Endothelial cell of umbilical vein (primary cell): ENCODE results near the gene WDR48. TPM values are rescaled to one million over a fixed set of nuclear protein-coding genes. Genes with fewer than 3 reads are reported as not detected.

ENCODE experiments used
- BruUV-seq: library from RNA; stranded (reverse); fragments of 400-500 nt; replicated peaks from 2 replicates; lab custom pipeline; 2021; lab: Mats Ljungman, UMichigan
- CTCF ChIA-PET: fragments of 300-600, 350-600 bp; sonication (Branson Sonifier 250); formaldehyde crosslinking; loops from one replicate; lab custom pipeline; 2021; ENCODE audit warnings: antibody characterized with exemption, inconsistent platforms; lab: Charles Lee
- POLR2A ChIA-PET: fragments of 300-600, 350-600 bp; sonication (Branson Sonifier 250); formaldehyde crosslinking; loops from one replicate; lab custom pipeline; 2021; ENCODE audit warnings: antibody characterized with exemption, inconsistent platforms; lab: Charles Lee
- DNase-seq: peaks from one replicate; pipeline ENCODE4 v3.0.0-alpha.2; 2011; ENCODE audit warnings: low read depth, low spot score
- FAIRE-seq: peaks from 2 replicates; lab custom pipeline; 2011; peaks lifted over from hg19 to GRCh38; lab: Jason Lieb, UNC
- H2AFZ ChIP-seq: 2 replicates; pipeline ENCODE4 v1.6.0; 2012; ENCODE audit warnings: low read depth, low read length, control low read depth, inconsistent platforms
- H3K27ac ChIP-seq: 2 replicates; pipeline ENCODE4 v1.5.1; 2011; ENCODE audit warnings: low read depth, mild to moderate bottlenecking, control low read depth, low read length, moderate library complexity; ENCODE audit not compliant: insufficient read depth
- H3K27me3 ChIP-seq, 2 experiments: 2 replicates each; pipeline versions ENCODE4 v1.6.0 to v1.6.1; 2011; ENCODE audit warnings: low read length in 2 of 2, mixed read lengths in 1 of 2; ENCODE audit not compliant: control insufficient read depth in 2 of 2, insufficient read depth in 2 of 2
- H3K36me3 ChIP-seq, 2 experiments: 2 replicates in 1 of 2; 3 replicates in 1 of 2; pipeline ENCODE4 v1.5.1; 2011; ENCODE audit warnings: low read length in 2 of 2, mild to moderate bottlenecking in 1 of 2, moderate library complexity in 1 of 2; ENCODE audit not compliant: control insufficient read depth in 2 of 2, insufficient read depth in 2 of 2; ENCODE audit errors: extremely low read depth in 1 of 2
- H3K4me1 ChIP-seq: 3 replicates; pipeline ENCODE4 v1.5.1; 2011; ENCODE audit warnings: mild to moderate bottlenecking, low read length; ENCODE audit not compliant: control insufficient read depth, insufficient read depth; ENCODE audit errors: extremely low read depth
- H3K4me2 ChIP-seq: 2 replicates; pipeline ENCODE4 v1.6.1; 2011; ENCODE audit warnings: low read length, control low read depth, mixed read lengths; ENCODE audit not compliant: insufficient read depth
- H3K4me3 ChIP-seq, 3 experiments: fragments of 200-600 bp in 1 of 3; sonication (generic), shearing (Covaris generic) in 1 of 3; replicated peaks in 1 of 3; 2 replicates each; pipeline ENCODE4 v1.5.1; 2011 to 2016; ENCODE audit warnings: control low read depth in 3 of 3, low read length in 3 of 3, mild to moderate bottlenecking in 2 of 3, inconsistent platforms in 1 of 3, low read depth in 1 of 3, moderate library complexity in 1 of 3; ENCODE audit not compliant: insufficient read depth in 1 of 3
- H3K79me2 ChIP-seq: 2 replicates; pipeline ENCODE4 v1.6.0; 2012; ENCODE audit warnings: low read length, inconsistent platforms; ENCODE audit not compliant: control insufficient read depth, insufficient read depth
- H3K9ac ChIP-seq: replicated peaks from 2 replicates; pipeline ENCODE3; 2011; ENCODE audit warnings: low read length, control low read depth; ENCODE audit not compliant: insufficient read depth; ENCODE audit errors: extremely low read depth
- H3K9me1 ChIP-seq: replicated peaks from 3 replicates; pipeline ENCODE4 v1.6.0; 2011; ENCODE audit warnings: mild to moderate bottlenecking, low read length; ENCODE audit not compliant: control insufficient read depth, insufficient read depth; ENCODE audit errors: extremely low read depth
- H3K9me3 ChIP-seq: replicated peaks from 2 replicates; pipeline ENCODE4 v1.5.1; 2012; ENCODE audit warnings: low read length, inconsistent platforms; ENCODE audit not compliant: control insufficient read depth, insufficient read depth
- H4K20me1 ChIP-seq: replicated peaks from 2 replicates; pipeline ENCODE3; 2011; ENCODE audit warnings: mild to moderate bottlenecking, low read length; ENCODE audit not compliant: control insufficient read depth, insufficient read depth; ENCODE audit errors: extremely low read depth
- CTCF ChIP-seq, 2 donors: IDR thresholded peaks; 1 replicate in 1 of 2; 2 replicates in 1 of 2; pipeline ENCODE4 v1.5.1; 2011; ENCODE audit warnings: low read length in 2 of 2, mild to moderate bottlenecking in 2 of 2, moderate library complexity in 2 of 2, control low read depth in 1 of 2, inconsistent platforms in 1 of 2, low read depth in 1 of 2; ENCODE audit not compliant: insufficient read depth in 1 of 2; ENCODE audit errors: extremely low read depth in 1 of 2
- EZH2 ChIP-seq: IDR thresholded peaks from 2 replicates; pipeline ENCODE4 v1.6.1; 2012; ENCODE audit warnings: borderline replicate concordance, low read depth, mild to moderate bottlenecking, moderate library complexity, low read length, inconsistent platforms; ENCODE audit not compliant: severe bottlenecking
- FOS ChIP-seq: IDR thresholded peaks from 2 replicates; pipeline ENCODE4 v1.6.1; 2011; ENCODE audit warnings: mild to moderate bottlenecking, low read length, moderate library complexity, borderline replicate concordance; ENCODE audit not compliant: insufficient read depth
- GATA2 ChIP-seq: IDR thresholded peaks from 2 replicates; pipeline ENCODE4 v1.7.0; 2011; ENCODE audit warnings: low read depth, mild to moderate bottlenecking, moderate library complexity, mixed read lengths, low read length; ENCODE audit not compliant: insufficient read length, insufficient read depth
- JUN ChIP-seq: IDR thresholded peaks from 2 replicates; pipeline ENCODE4 v1.6.1; 2011; ENCODE audit warnings: borderline replicate concordance, low read depth; ENCODE audit not compliant: insufficient read length, insufficient read depth
- MAX ChIP-seq: IDR thresholded peaks from 2 replicates; pipeline ENCODE4 v1.6.1; 2011; ENCODE audit not compliant: insufficient read depth, insufficient read length
- MYC ChIP-seq: IDR thresholded peaks from one replicate; pipeline ENCODE4 v1.6.1; 2011; ENCODE audit warnings: mild to moderate bottlenecking, low read depth, low read length
- POLR2A ChIP-seq: IDR thresholded peaks from 2 replicates; pipeline ENCODE4 v1.6.1; 2012; ENCODE audit warnings: low read depth, mild to moderate bottlenecking, control low read depth, low read length
- POLR2AphosphoS5 ChIP-seq: IDR thresholded peaks from 2 replicates; pipeline ENCODE4 v1.6.1; 2012; ENCODE audit warnings: low read depth, mild to moderate bottlenecking, control low read depth, low read length, moderate library complexity; ENCODE audit not compliant: insufficient read depth
- dilution Hi-C: fragments of 300-500 bp; cut with MboI; formaldehyde crosslinking; loops from one replicate; pipeline ENCODE4 v1.15.0; 2019; ENCODE audit warnings: low sequenced_read_pairs; ENCODE audit not compliant: extremely low pct_ligation_motif_present
- intact Hi-C: fragments of 100-400 bp; cut with micrococcal nuclease; formaldehyde crosslinking; loops from one replicate; pipeline ENCODE4 v1.10.0; 2022
- polyA plus RNA-seq, 4 experiments: library from polyadenylated mRNA; depleted of rRNA in 3 of 4; stranded (reverse) in 3 of 4; unstranded in 1 of 4; fragments of >200 nt; gene quantifications; 2 replicates each; pipeline versions ENCODE4 v1.2.1 to v1.2.3, GENCODE V29; 2011 to 2012; ENCODE audit warnings: missing spikeins in 1 of 4
- total RNA-seq: library from RNA; stranded (reverse); gene quantifications from 2 replicates; pipeline ENCODE4 v1.2.3, GENCODE V29; 2021

Gene WDR48
- total and polyA plus RNA-seq, 2 donors (not counting 3 experiments of a cell fraction or from before 2014, with no cell fraction given), result 13.7 to 25.3 TPM

- no peaks in the 10 kb centered on the region for H3K9me3 ChIP-seq
- H3K79me2 ChIP-seq, result no peaks in the 10 kb centered on the region
- DNase-seq (no peak), FAIRE-seq (no peak)
- H3K4me2 ChIP-seq, result no peak overlapping the region
- BruUV-seq, result no TSS peak
- no peaks in the 10 kb centered on the region for H3K27me3 ChIP-seq
- no peak overlapping the region for H2AFZ ChIP-seq
- dilution Hi-C loops, result no loop called here
- POLR2A ChIA-PET, result no interaction called here
- peaks cover 5 to 13% of the 10 kb centered on the region in 2 experiments for H3K36me3 ChIP-seq
- H3K4me1 ChIP-seq, result no peaks in the 10 kb centered on the region
- no peaks in the 10 kb centered on the region for H3K9me1 ChIP-seq
- no peak overlapping the region for H3K27ac ChIP-seq
- intact Hi-C loops, result no loop called here
- TF ChIP-seq CTCF (IDR thresholded peaks at IDR 0.05; ENCODE audit: extremely low read depth in 1 of 2, insufficient read depth in 1 of 2, low read depth in 1 of 2, low read length in 2 of 2) (no peak), MAX (no peak), JUN (no peak), EZH2 (no peak), GATA2 (no peak)
- no peak overlapping the region for H3K4me3 ChIP-seq
- CTCF ChIA-PET, result interaction anchor here (1.0 to 3.4 kb wide), 4 partner anchors 8 to 203 kb away, joined by 3 to 18 read pairs (median 6); no protein-coding TSS in a partner anchor
- H3K9ac ChIP-seq, result no peak overlapping the region
- no peaks in the 10 kb centered on the region for H4K20me1 ChIP-seq
These were observed 36.6 kb downstream of the WDR48 start for GRCh38 chr3:39088456-39088855.

- DNase-seq, result peak; percentile 18
These were observed 37.1 kb downstream of the WDR48 start for GRCh38 chr3:39088889-39089288.

More at GRCh38 chr3:39088889-39089288, 37.1 kb downstream of the WDR48 start:
- Histone ChIP-seq H3K27ac (no peak overlapping the region), H3K9me3 (no peaks in the 10 kb centered on the region), H3K9me1 (no peaks in the 10 kb centered on the region), H3K36me3 (peaks cover 8 to 13% of the 10 kb centered on the region in 2 experiments), H4K20me1 (no peaks in the 10 kb centered on the region), H3K9ac (no peak overlapping the region), H3K27me3 (no peaks in the 10 kb centered on the region), H2AFZ (no peak overlapping the region), H3K79me2 (no peaks in the 10 kb centered on the region), H3K4me2 (no peak overlapping the region), H3K4me1 (no peaks in the 10 kb centered on the region), H3K4me3 (no peak overlapping the region)
- TF ChIP-seq EZH2 (no peak), MYC (no peak), CTCF (IDR thresholded peaks at IDR 0.05; ENCODE audit: extremely low read depth in 1 of 2, insufficient read depth in 1 of 2, low read depth in 1 of 2, low read length in 2 of 2) (no peak), GATA2 (no peak), POLR2A (no peak), FOS (no peak), JUN (no peak), POLR2AphosphoS5 (no peak), MAX (no peak)
- POLR2A ChIA-PET, result no interaction called here
- CTCF ChIA-PET, result interaction anchor here (1.0 to 3.4 kb wide), 4 partner anchors 9 to 203 kb away, joined by 3 to 18 read pairs (median 6); no protein-coding TSS in a partner anchor
- intact Hi-C loops (no loop called here), dilution Hi-C loops (no loop called here)
- BruUV-seq, result no TSS peak
- FAIRE-seq, result no peak
